Osteocyte (in vitro differentiated cells): Measurements from ENCODE around the gene NALF2. TPM values are rescaled to one million over a fixed set of nuclear protein-coding genes. Genes with fewer than 3 reads are reported as not detected.

Experiments
- DNase-seq: peaks from one replicate; pipeline ENCODE4 v3.0.0; 2021; ENCODE audit warnings: mixed read lengths; ENCODE audit not compliant: unreplicated experiment; ENCODE audit errors: extremely low spot score
- H3K27ac Mint-ChIP-seq: one replicate; pipeline ENCODE4 v1.8.0; 2021; ENCODE audit warnings: mild to moderate bottlenecking, mixed read lengths; ENCODE audit not compliant: unreplicated experiment
- H3K27me3 Mint-ChIP-seq: one replicate; pipeline ENCODE4 v1.8.0; 2021; ENCODE audit warnings: mixed read lengths; ENCODE audit not compliant: unreplicated experiment
- H3K36me3 Mint-ChIP-seq: one replicate; pipeline ENCODE4 v1.8.0; 2021; ENCODE audit warnings: mixed read lengths; ENCODE audit not compliant: unreplicated experiment
- H3K4me1 Mint-ChIP-seq: one replicate; pipeline ENCODE4 v1.8.0; 2021; ENCODE audit warnings: mixed read lengths; ENCODE audit not compliant: unreplicated experiment
- H3K4me3 Mint-ChIP-seq: one replicate; pipeline ENCODE4 v1.8.0; 2021; ENCODE audit warnings: mild to moderate bottlenecking, moderate library complexity, mixed read lengths; ENCODE audit not compliant: unreplicated experiment
- H3K9me3 Mint-ChIP-seq: one replicate; pipeline ENCODE4 v1.8.0; 2021; ENCODE audit warnings: mixed read lengths; ENCODE audit not compliant: unreplicated experiment
- total RNA-seq: library from RNA; stranded (reverse); gene quantifications from 2 replicates; pipeline ENCODE4 v1.2.1, GENCODE V29; 2021
- TF ChIP-seq, protein P1 (sequence below): fragments of 200-600 bp; sonication (generic); IDR thresholded peaks from 2 replicates; pipeline ENCODE4 v1.5.0; 2021; ENCODE audit warnings: antibody characterized with exemption, mild to moderate bottlenecking, moderate library complexity

The NALF2 gene
- total RNA-seq, 1 donor from 2014 or later: not detected

DNA sequence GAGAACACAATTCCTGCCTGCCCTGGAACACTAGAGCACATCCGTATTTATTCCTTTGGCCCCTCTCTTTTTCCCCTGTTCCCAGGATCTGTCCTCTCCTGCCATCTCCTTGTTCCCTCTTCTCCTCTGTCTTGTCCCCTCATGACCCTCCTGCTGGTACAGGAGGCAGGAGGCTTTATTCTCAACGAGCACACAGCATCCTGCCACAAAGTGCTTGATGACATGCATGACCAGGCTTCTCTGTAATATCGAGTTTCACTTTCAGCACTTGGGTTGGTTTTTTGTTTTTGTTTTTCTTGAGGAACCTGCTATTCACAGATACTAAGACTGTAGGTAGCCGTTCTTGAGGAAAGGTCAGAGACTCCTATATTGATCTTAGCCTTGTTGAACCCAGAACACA, 35.3 kb downstream of the NALF2 start:
- Mint-ChIP-seq H3K36me3 (no peaks in the 10 kb centered on the region), H3K4me3 (no peak overlapping the region), H3K27me3 (no peaks in the 10 kb centered on the region), H3K4me1 (no peaks in the 10 kb centered on the region), H3K27ac (no peak overlapping the region), H3K9me3 (peaks cover 6% of the 10 kb centered on the region)
- DNase-seq: no peak
- TF ChIP-seq, protein P1, sequence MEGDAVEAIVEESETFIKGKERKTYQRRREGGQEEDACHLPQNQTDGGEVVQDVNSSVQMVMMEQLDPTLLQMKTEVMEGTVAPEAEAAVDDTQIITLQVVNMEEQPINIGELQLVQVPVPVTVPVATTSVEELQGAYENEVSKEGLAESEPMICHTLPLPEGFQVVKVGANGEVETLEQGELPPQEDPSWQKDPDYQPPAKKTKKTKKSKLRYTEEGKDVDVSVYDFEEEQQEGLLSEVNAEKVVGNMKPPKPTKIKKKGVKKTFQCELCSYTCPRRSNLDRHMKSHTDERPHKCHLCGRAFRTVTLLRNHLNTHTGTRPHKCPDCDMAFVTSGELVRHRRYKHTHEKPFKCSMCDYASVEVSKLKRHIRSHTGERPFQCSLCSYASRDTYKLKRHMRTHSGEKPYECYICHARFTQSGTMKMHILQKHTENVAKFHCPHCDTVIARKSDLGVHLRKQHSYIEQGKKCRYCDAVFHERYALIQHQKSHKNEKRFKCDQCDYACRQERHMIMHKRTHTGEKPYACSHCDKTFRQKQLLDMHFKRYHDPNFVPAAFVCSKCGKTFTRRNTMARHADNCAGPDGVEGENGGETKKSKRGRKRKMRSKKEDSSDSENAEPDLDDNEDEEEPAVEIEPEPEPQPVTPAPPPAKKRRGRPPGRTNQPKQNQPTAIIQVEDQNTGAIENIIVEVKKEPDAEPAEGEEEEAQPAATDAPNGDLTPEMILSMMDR: no peak

DNA sequence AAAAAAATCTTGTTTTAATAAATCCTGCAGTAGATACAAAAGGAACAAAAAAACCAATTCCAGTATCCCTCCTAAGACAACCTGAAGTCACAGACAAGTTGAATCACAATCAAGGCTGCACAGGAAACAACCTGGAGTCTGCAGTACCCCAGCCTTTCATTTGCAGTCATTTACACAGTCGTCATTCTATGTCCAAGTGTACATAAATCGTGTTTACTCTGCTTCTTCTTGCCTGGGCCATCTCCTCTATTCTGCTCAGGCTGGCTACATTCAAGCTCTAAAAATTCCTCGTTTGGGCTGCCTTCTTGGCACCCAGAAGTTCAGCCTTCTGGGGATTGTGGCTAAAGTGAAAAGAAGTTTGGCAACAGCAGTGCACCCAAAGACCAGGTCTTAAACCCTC, 37.8 kb downstream of the NALF2 start:
- no peaks in the 10 kb centered on the region for H3K27me3 Mint-ChIP-seq
- H3K4me3 Mint-ChIP-seq: no peak overlapping the region
- no peak for DNase-seq
- H3K9me3 Mint-ChIP-seq: peaks cover 11% of the 10 kb centered on the region
- H3K4me1 Mint-ChIP-seq: no peaks in the 10 kb centered on the region
- TF ChIP-seq, protein P1: no peak
- no peak overlapping the region for H3K27ac Mint-ChIP-seq
- H3K36me3 Mint-ChIP-seq: no peaks in the 10 kb centered on the region

DNA sequence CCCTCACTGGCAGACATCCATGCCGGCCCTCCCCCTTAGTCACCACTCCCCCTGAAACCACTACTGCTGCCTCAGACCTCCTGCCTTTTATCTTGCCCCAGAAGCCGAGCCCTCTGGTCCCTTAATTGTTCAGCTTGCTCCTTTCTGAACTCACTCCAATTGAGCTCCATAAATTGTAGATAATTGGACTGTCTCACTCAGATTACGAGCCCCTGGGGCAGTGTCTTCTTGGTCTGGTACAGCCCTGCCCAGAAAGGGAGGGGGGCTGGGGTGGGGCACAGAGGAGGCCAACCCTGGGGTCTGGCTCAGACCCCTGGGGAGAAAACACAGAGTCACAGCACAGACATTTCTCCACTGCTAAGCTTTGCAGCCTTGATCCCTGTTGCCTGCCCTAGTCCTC, 39.4 kb downstream of the NALF2 start:
- no peak for DNase-seq
- no peak overlapping the region for H3K4me3 Mint-ChIP-seq
- H3K4me1 Mint-ChIP-seq: no peaks in the 10 kb centered on the region
- peaks cover 14% of the 10 kb centered on the region for H3K9me3 Mint-ChIP-seq
- H3K27me3 Mint-ChIP-seq: no peaks in the 10 kb centered on the region
- TF ChIP-seq, protein P1: no peak
- no peak overlapping the region for H3K27ac Mint-ChIP-seq
- no peaks in the 10 kb centered on the region for H3K36me3 Mint-ChIP-seq

DNA sequence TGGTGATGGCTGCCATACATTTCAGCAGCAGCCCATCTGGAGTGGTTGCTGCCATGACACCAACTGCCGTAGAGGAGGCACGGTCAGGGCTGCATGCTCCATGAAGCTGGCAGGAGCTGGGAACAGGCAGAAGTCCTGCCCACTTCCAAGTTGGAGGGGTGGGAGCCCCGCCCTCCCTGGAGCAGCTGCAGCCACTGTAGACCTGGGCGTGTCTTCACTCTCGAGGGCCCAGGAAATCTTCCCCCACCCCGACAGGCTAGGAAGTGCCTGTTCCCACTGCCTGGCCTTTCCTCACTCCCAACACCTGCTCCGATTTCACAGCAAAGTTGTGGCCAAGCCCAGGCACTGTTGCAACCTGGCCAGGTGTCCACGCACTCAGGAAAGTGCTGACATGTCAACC, 42.3 kb downstream of the NALF2 start:
- Mint-ChIP-seq H3K27me3 (no peaks in the 10 kb centered on the region), H3K36me3 (no peaks in the 10 kb centered on the region)

DNA sequence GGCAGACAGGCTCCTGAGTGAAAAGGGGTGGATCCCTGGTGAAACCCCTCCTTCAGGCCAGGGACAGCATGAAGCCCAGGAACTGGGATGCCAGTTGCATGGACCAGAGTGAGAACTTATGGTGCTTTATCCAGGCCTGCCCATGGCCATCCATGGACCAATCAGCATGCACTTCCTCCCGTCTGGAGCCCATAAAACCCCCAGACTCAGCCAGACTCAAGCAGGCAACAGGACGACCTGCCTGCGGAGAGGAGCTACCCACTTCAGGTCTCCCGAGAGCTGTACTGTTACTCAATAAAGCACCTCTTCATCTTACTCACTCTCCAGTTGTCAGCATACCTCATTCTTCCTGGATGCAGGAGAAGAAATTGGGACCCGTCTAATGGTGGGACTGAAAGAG, 42.9 kb downstream of the NALF2 start:
- Mint-ChIP-seq H3K4me1 (no peaks in the 10 kb centered on the region), H3K4me3 (no peak overlapping the region), H3K9me3 (peaks cover 22% of the 10 kb centered on the region), H3K27ac (no peak overlapping the region), H3K27me3 (no peaks in the 10 kb centered on the region), H3K36me3 (no peaks in the 10 kb centered on the region)
- DNase-seq: no peak
- TF ChIP-seq, protein P1: no peak

More for the DNA sequence above, 42.3 kb downstream of the NALF2 start:
- Mint-ChIP-seq H3K4me3 (no peak overlapping the region), H3K4me1 (no peaks in the 10 kb centered on the region), H3K9me3 (peaks cover 19% of the 10 kb centered on the region), H3K27ac (no peak overlapping the region)
- no peak for DNase-seq
- TF ChIP-seq, protein P1: no peak
